GM21723 (cell line): ENCODE data around the gene REN.

Experiments used
- ATAC-seq: cut with Tn5 transposase; IDR thresholded peaks from one replicate; pipeline ENCODE4 v1.9.1; 2021; ENCODE audit warnings: mild to moderate bottlenecking, moderate library complexity; ENCODE audit not compliant: unreplicated experiment

REN gene

GRCh38 chr1:204191456-204191855 lies 25.3 kb upstream of the REN start:
- ATAC-seq, result no peak

- ATAC-seq, result no peak
These were observed 24.4 kb upstream of the REN start for GRCh38 chr1:204190212-204191211.

DNA sequence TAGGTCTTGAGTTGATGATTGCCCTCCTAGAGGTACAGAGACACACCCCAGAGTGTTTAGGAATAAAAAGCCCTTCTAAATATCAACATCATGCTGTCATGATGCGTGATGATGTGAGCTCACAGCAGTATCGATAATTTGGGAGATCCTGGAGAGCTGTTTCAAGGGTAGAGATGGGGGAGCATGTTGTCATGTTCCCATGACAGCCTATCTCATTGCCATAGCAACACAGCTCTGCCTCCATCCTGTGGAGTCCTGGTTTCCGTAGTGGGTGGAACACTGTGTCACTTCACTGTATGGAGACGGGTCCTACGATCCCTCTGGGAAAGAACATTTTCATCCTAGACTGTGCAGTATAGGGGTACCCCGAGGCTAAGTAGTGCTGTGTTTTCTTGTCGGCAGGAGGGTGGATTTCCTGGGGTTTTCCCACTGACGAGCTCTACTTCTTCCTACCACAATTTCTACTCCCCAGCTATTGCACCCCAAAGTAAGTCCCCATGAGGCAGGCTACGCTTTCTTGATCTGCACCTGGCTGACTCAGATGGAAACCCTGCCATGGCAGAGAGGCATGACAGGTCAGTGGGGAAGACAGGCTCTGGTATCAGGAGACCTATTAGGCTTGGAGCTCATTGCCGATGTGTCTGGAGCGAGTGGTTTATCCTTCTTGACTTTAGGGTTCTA lies 23.0 kb upstream of the REN start:
- no peak for ATAC-seq

DNA sequence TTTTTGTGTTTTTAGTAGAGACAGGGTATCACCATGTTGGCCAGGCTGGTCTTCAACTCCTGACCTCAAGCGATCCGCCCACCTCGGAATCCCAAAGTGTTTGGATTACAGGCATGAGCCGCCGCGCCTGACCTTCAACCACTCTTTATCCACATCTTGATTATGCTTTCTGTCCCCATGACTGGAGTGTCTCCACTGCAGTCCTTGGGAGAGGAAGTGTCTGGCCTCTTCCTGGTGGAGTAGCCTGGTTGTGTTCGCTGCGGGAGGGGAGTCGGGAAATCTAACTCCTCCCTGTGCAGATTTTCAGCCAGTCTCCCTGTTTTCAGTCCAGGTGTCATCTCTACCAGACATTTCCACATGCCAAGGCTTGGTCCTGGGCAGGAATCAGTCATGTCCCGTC lies 20.5 kb upstream of the REN start:
- ATAC-seq, result no peak

DNA sequence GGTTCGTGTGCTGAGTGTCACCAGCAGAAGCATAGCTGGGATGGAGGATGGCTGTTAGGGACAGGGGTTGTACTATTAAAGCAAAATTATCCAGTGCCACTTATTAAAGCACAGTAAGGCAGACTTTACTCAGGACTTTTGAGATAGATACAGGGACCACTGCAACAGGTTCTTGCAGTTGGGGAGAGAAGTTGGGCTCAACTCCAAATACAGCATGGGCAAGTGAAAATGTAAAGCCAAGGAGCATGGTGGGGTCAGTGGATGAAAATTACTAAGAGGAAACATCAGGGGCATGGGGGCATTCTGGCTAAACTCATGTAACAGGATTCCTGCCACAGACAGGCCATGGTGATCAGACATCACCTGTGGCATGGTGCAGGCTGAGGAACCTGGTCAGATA lies 15.0 kb upstream of the REN start:
- no peak for ATAC-seq

DNA sequence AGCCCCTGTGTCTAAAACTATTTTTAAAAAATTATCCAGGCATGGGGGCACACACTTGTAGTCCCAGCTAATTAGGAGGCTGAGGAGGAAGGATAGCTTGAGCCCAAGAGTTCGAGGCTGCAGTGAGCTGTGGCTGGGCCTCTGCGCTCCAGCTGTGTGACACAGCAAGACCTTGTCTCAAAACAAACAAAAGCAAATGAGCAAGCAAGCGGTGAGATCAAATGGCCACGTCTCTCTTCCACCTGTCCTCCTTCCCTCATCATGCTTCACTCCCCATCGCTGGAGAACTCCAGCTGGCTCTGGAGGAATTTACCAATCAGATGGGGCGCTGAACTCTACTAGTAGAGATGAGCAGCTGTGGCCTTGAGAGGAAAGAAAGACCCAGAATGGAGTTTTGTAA lies 14.0 kb upstream of the REN start:
- ATAC-seq, result no peak

GRCh38 chr1:204178487-204179281 lies 12.5 kb upstream of the REN start:
- no peak for ATAC-seq

GRCh38 chr1:204177133-204177532 lies 11.0 kb upstream of the REN start:
- no peak for ATAC-seq

DNA sequence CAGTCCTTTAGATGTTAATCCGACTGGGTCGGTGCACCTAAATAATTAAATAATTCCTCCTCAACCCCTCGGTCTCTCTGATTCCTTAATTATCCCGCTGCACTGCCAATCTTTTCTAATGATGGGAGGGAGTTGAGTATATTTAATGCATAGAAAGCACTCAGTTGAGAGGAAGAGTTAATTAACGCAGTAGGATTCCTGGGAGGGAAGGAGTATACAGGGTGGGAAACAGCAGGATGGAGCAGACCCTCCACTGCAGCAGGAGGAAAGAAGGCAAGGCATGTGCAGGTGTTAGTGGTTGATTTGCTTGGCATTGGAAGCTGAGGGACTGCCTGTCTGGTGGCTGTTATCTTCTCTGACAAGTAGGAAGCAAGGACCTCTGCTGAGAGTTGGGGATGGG lies 9.9 kb upstream of the REN start:
- ATAC-seq, result no peak

DNA sequence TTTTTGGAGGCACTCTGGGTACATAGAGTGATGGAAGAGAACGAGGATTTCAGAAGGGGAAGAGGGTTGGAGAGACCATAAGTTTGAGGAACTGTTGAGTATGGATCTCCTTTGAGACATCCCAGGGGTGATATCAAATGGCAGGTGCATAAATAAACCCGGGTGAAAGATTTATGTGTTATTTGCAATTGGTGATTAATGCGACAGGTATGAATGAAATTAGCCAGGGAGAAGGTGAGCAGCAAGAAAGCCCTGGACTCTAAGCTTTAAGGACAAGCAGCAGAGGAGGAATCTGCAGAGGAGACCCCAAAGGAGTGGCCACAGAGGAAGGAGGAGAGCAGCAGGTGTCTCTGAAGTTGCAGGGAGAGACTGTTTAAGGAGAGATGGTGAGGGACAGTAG lies 8.8 kb upstream of the REN start:
- ATAC-seq, result no peak

DNA sequence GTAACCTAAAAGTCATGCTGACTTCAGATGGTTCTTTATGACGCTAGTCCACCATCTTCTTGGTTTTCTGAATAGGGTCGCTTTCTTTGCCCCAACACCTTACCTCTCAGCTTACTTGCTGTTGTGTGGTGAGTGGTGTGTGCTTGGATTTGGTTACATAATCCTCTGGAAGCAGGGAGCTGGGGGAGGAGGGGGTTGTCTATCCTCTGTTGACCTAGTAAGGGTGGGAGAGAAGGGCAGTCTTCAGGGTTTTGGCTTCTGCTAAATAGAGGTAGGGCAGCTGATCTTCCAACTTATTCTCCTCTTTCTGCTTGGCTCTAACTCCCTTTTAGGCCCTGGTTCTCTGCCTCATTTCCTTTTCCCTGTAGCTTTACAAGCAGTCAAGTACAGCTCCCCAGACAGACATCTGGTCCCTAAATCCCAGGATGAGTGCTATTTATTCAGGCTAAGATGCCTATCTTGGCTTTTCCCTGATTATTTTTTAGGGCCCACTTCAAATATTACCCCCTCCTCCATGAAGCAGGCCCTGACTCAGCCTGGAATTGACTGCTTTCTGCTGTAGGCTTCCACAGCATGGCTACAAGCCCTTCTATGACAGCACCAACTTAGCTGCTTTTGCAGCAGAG lies 6.4 kb upstream of the REN start:
- ATAC-seq, result no peak

- ATAC-seq, result no peak
These were observed 5.6 kb upstream of the REN start for GRCh38 chr1:204171751-204172178.

DNA sequence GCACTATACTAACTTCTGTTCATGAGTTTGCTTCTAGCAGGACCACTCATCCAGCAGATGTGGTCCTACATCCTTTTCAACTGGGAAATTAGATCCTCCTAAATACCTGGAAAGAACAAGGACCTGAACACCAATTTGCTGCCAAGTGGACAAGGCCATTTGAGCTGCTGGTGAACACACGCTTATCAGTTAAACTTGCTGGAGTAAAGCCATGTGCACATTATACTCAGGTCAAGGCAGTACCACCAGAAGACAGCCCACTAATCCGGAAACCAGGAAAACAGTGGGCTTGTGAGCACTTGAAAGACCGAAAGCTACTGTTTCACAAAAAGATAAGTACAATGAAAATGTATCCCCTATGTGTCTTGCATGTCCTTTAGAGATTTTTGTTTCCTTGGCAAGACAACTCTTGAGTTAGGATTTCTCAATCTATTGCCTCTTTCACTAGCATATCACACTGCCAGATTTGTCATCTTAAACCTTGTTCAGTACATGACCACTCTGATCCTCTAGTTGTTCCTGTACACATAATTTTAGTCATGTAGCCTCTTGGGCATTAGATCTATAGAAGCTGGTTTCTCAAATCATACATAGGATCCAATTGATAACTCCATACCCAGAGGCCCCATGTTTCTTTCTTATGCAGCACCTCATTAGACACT lies 4.5 kb upstream of the REN start:
- ATAC-seq, result no peak

- no peak for ATAC-seq
These were observed 3.7 kb upstream of the REN start for GRCh38 chr1:204169858-204170257.

- no peak for ATAC-seq
These were observed 1.6 kb upstream of the REN start for GRCh38 chr1:204167730-204168129.

DNA sequence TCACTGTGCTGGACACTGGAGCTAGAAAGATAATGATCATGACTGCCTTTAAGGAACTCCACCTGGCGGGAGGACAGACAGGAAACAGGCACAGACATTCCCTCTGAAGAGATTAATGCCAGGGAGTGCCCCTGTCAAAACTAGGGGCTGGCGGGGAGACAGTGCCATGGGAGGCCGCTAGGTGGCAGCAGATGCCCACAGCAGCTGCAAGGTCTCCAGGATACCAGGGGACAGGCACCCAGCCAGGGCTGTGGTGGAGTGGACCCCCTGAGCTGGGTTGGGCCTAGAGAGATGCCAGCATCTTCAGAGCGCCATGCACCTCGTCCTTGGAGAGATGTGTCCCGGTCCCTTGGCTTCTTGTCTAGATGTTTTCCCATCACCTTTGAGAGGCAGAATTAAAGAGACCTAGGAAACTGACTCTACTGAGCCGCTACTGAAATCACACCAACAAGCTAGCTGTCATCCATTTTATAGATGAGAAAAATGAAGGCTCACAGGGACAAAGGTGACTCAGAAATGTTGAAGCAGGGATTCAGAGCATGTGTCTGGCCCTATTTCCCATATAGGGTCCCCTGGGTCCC lies 3.6 kb downstream of the REN start:
- no peak for ATAC-seq

GRCh38 chr1:204161609-204162493 lies 4.3 kb downstream of the REN start:
- no peak for ATAC-seq

DNA sequence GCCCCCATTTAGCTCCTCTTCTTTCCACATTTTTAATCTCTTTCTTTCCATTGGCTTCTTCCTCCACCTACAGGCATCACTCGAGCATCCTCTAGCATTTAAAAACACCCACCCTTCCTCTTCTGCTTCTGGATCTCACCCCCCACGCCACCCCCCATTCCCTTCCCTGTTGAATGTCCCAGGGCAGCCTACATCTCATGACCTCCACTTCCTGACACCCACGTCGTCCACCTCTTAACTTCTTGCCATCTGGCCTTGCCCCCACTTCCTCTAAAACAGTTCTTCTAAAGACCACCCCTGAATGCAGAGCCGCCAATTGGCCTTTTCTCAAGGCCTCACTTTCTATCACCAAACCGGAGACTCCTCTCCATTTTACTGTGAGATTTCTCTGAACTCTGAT lies 8.2 kb downstream of the REN start:
- no peak for ATAC-seq

GRCh38 chr1:204155881-204156280 lies 10.3 kb downstream of the REN start:
- no peak for ATAC-seq
